Anterior cingulate cortex (tissue), 58 donors: Measurements from ENCODE around the gene RBM10.

Experiments
- DNase-seq, 58 donors: peaks; one replicate each; lab custom pipeline; 2025; lab: John Stamatoyannopoulos, UW

The RBM10 gene

GRCh38 chrX:47146936-47147859, 2.2 kb downstream of the RBM10 start:
- no peak for DNase-seq

GRCh38 chrX:47148946-47149345, 3.9 kb downstream of the RBM10 start:
- no peak for DNase-seq

DNA sequence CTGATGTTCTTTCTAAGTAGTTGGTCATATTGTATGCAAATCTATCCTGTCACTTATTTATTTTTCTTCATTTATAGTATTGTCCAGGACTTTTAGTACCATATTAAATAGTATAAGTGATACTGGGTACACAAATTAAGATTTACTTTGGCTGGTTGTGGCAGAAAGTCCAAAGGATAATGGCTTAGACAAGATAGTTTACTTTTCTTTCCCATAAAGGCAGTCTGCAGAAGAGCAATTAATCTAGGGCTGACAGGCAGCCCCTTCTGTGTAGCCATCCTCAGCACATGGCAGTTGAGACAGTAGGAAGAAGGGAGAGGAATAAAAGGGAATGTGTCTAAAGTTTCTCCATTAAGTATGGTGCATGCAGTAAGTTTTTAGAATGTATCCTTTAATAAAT, 6.4 kb downstream of the RBM10 start:
- DNase-seq, result no peak

DNA sequence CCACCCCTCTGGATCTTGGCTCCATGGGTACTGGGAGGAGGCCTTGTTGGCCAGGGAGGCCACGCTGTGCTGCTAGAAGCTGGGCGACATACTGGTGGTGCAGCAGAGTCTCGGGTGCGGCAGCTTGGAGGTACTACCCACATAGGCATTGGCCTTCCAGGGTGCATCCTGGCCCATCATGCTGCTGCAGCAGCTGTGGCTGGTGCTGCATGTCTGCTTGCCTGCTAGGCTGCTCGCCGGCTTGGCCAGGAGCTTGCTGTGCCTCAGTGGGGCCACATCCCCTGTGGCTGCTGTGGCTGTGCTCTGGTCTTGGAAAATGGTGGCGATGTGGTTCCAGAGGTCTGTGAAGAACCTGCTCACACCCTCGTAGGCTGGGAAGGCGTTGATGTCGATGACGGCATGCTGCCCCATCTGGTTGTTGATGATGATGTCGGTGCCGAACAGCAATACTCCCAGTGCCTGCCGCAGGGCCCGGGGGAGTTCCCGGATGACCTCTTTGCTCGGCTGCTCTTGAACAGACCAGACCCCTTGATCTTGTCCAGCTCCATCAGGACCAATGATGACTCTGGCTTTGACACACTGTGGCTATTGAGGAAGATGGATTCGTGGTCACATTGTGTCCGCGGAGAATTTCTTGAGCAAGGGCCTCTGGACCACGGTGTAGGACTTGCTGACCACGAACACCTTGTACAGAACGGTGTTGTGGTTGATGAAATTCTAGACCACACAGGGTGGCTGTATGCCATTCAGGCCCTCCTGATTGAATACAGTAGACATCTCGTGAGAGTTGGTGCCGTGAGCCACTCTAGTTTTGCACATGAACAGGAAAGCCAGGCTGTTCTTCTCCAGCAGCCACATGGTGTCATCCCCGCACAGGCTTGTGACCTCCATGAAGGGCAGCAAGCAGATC, 11.8 kb downstream of the RBM10 start:
- no peak for DNase-seq

GRCh38 chrX:47158131-47158530, 13.1 kb downstream of the RBM10 start:
- DNase-seq, result no peak

- no peak for DNase-seq
Measured at GRCh38 chrX:47158781-47159180, 13.8 kb downstream of the RBM10 start.

GRCh38 chrX:47160781-47161180, 15.8 kb downstream of the RBM10 start:
- no peak for DNase-seq

GRCh38 chrX:47162927-47163583, 18.0 kb downstream of the RBM10 start:
- no peak for DNase-seq

GRCh38 chrX:47164420-47164819, 19.4 kb downstream of the RBM10 start:
- no peak for DNase-seq

DNA sequence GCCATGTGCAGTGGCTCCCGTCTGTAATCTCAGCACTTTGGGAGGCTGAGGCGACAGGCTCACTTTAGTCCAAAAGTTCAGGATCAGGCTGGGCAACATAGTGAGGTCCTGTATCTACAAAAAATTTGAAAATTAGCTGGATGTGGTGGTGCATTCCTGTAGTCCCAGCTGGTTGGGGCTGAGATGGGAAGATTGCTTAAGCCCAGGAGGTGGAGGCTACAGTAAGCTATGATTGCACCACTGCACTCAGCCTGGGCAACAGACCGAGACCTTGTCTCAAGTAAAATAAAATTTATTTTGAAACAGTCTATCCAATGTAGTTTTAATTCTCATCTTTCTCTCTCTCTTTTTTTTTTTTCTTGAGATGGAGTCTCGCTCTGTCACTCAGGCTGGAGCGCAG, 21.1 kb downstream of the RBM10 start:
- DNase-seq, result no peak

GRCh38 chrX:47168495-47169073, 23.6 kb downstream of the RBM10 start:
- no peak for DNase-seq

DNA sequence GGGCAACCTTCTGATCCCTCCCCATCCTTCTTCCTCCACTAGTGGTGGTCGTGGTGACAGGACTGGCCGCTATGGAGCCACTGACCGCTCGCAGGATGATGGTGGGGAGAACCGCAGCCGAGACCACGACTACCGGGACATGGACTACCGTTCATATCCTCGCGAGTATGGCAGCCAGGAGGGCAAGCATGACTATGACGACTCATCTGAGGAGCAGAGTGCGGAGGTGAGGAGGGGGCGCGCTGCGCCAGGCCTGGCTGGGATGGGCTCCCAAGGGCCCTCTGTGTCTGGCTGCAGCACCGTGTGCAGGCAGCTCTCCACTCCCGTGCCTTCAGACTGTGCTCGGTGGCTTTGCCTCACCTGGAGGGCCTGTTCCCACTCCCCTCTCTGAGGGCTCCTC, 24.3 kb downstream of the RBM10 start:
- no peak for DNase-seq

- DNase-seq, result peak in 1 of 58 donors; percentile 8
Measured at GRCh38 chrX:47169726-47170515, 24.9 kb downstream of the RBM10 start.

- no peak for DNase-seq
Measured at GRCh38 chrX:47170861-47171692, 26.1 kb downstream of the RBM10 start.

DNA sequence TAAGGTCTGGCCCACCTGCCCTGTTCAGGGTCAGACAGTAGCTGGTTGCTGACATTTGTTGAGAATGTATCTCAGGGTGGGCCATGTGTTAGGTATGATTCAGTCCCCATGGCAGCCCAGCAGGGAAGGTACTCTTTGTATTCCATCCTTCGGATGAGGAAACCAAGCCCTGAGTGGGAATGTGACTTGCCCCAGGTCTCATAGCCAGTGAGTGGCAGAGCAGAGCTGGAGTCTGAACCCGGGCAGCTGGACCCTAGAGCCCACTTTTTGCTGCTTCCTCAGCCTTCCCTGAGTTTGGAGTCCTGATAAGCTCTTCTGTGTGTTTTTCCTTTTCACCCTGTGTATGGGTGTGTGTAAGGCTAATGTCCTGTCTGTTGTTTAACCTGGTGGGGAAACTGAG, 27.0 kb downstream of the RBM10 start:
- no peak for DNase-seq

DNA sequence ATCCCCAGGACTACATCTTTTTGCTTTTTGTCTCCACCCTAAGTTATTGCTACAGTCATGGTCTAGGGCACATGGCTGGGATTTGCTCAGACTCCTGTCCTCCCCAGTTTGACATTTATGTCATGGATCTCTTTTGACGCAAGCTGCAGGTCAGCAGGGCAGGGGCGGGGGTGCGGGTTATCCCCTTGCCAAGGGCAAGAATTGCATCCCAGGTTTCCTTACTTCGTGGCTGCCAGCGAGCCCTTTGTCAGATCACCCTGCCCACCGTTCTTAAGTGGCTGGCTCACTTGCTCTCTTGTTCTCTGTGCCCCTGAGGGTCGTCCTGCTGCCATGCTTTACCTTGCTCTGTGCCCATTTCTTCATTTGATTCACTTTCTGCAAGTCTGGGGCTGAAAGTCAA, 27.5 kb downstream of the RBM10 start:
- no peak for DNase-seq

GRCh38 chrX:47172971-47173792, 28.2 kb downstream of the RBM10 start:
- DNase-seq, result no peak

GRCh38 chrX:47174376-47174775, 29.4 kb downstream of the RBM10 start:
- DNase-seq, result no peak
